Measurements from ENCODE around the gene TMCO4. TPM values are rescaled to one million over a fixed set of nuclear protein-coding genes. Genes with fewer than 3 reads are reported as not detected.
"Not testable (repeated sequence)": the region's sequence is repeated elsewhere in the genome, so short reads cannot be mapped to it uniquely, and the experiment has no call there.

TMCO4 gene
- total RNA-seq, 1 experiment from 2014 or later: 19.8 TPM

GRCh38 chr1:19639999-19640362, 159.7 kb downstream of the TMCO4 start:
- DNase-seq (ENCODE audit: low read depth): peak; percentile 50

- DNase-seq (ENCODE audit: low read depth): not testable (repeated sequence)
These were observed 160.5 kb downstream of the TMCO4 start for GRCh38 chr1:19639228-19639627.

GRCh38 chr1:19637606-19638005, 162.1 kb downstream of the TMCO4 start:
- no peak for DNase-seq (ENCODE audit: low read depth)

GRCh38 chr1:19636749-19637148, 163.0 kb downstream of the TMCO4 start:
- not testable (repeated sequence) for DNase-seq (ENCODE audit: low read depth)

GRCh38 chr1:19636065-19636464, 163.7 kb downstream of the TMCO4 start:
- no peak for DNase-seq (ENCODE audit: low read depth)

- DNase-seq (ENCODE audit: low read depth): no peak
These were observed 164.1 kb downstream of the TMCO4 start for GRCh38 chr1:19635646-19636045.

GRCh38 chr1:19635064-19635463, 164.7 kb downstream of the TMCO4 start:
- not testable (repeated sequence) for DNase-seq (ENCODE audit: low read depth)

- DNase-seq (ENCODE audit: low read depth): no peak
These were observed 166.6 kb downstream of the TMCO4 start for GRCh38 chr1:19633106-19633505.

Other genes with a start within 250 kb of the TMCO4 start
- gene NBL1, start 155.6 kb downstream of the TMCO4 start, total RNA-seq (2014; rRNA removed): 7.4 and 9.0 TPM in 2 replicates
- not detected in 2 replicates for gene HTR6, start 135.0 kb downstream of the TMCO4 start, total RNA-seq (2014; rRNA removed)
- gene RNF186, start 15.4 kb upstream of the TMCO4 start, total RNA-seq (2014; rRNA removed): not detected in 2 replicates
- gene OTUD3, start 82.5 kb upstream of the TMCO4 start, total RNA-seq (2014; rRNA removed): 4.0 and 4.4 TPM in 2 replicates
- not detected in 2 replicates for gene PLA2G2E, start 123.7 kb upstream of the TMCO4 start, total RNA-seq (2014; rRNA removed)
- gene PLA2G2A, start 179.7 kb upstream of the TMCO4 start, total RNA-seq (2014; rRNA removed): not detected in 2 replicates

Measured in LHCN-M2 (cell line).